Measurements from ENCODE around the gene PRKAG3.

The PRKAG3 gene

DNA sequence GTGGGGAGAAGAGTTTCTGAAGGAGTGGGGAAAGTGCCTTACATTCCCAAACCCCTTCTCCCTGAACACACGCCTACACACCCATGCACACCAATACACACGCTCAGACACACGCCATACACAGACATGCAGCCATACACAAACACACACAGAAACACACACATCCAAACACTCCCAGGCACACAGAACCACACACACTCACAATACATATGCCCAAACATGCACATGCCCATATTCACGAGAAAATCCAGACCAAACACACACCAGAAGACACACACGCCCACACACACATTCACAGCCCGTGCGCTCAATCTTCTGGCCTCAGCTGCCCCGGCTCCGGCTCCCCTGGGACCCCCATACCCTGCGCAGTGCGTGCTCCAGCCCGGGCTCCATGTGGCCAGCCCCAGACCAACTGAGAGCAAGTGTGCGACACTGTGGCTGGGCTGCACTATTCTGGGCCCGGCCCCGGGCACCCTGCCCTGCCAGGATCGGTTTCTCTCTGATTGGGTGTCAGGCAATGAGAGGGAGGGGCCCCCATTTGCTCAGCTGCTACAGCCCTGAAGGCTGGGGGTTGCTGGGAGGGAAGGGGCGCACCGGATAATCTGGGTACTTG lies at the start of gene PRKAG3:
Gene PRKAG3, minus strand, starts transcription at position 426 of the 613 bp plus-strand sequence.
- DNase-seq (ENCODE audit: low read depth): no peak

DNA sequence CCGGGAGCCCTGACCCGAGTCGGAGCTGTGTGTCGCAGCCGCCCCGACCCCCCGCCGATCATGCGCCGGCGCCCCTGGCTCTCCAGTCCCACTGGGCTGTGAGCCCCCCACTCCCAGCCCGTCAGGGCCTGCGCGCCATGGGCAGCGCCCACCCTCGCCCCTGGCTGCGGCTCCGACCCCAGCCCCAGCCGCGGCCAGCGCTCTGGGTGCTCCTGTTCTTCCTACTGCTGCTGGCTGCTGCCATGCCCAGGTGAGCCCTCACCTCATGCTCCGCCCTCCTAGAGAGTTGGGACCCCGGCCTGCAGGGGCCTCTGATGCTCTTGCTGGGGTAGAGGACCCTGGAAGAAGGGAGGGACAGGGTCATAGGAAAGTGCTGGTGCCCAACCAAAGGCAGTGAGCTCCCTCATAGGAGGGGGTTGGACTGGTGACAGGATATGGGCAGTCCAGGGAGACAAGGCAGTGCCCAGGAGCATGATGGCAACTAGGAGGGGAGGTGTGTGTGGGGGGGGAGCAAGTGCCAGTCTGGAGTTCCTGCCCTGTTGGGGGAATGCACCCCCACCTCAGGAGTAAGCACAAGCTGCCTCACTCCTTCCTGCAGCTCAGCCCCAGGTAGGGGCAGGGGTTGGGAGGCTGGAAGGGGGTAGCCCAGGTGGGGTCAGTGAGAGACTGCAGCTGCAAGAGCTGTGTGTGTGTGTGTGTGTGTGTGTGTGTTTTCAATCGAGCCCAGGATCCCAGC lies 49.4 kb upstream of the PRKAG3 start:
- no peak for DNase-seq (ENCODE audit: low read depth)

GRCh38 chr2:218880102-218880858 lies 48.7 kb upstream of the PRKAG3 start, which contains the start of gene WNT10A:
WNT10A (plus strand) TSS chr2:218880852; CDS start chr2:218880996, 144 bp downstream.
- no peak for DNase-seq (ENCODE audit: low read depth)

DNA sequence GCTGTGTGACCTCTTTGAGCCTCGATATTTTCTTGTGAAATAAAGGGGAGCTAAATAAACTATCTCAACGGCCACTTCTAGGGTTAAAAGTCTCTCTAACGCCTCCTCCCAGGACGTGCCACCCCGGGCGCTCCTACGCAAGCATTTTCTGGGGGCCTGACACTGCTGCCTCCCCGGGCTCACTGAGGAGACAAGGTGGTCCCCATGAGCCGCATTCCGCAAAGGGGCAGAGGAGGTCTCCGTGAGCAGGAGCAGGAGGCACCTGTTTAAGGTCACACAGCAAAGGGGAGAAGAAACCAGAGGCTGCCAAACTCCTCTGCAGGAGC lies 48.1 kb upstream of the PRKAG3 start:
- no peak for DNase-seq (ENCODE audit: low read depth)

DNA sequence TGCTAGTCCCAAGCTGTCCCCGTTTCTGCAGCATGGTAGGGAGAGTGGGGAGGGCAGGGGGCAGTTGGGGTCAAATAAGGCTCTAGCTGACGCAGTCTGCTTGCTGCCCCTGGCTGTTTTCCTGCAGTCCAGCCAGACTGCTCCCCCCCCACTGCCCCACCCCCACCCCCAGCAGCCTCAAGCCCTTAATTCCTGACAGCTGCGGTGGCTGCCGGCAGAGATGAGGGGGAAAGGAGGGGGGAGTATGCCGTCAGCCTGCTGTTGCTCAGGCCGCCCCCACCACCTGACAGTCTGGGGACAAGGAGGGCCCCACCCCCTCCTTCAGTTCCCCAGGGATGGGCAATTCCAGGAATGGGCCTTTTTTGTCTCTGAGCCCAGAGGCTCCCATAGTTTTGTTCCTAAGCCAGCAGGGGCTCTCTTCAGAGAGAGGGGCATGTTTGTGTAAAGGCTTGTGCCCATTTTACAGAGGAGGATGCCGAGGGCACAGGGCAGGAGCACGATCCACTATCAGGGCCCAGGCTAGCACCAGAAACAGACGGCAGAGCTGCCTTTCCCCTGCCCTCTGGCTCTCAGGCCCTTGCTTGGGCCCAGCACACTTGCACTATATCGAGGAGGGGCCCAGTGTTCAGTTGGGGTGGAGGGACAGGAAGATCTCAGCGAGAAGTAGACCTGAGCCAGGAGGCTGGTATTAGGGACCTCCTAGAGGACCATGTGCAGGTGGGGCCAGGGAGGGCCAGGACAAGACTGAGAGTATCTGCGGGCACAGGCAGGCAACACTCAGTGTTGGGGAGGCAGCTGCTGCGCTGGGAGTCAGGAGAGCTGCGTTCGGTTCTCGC lies 47.5 kb upstream of the PRKAG3 start:
- DNase-seq (ENCODE audit: low read depth): no peak

DNA sequence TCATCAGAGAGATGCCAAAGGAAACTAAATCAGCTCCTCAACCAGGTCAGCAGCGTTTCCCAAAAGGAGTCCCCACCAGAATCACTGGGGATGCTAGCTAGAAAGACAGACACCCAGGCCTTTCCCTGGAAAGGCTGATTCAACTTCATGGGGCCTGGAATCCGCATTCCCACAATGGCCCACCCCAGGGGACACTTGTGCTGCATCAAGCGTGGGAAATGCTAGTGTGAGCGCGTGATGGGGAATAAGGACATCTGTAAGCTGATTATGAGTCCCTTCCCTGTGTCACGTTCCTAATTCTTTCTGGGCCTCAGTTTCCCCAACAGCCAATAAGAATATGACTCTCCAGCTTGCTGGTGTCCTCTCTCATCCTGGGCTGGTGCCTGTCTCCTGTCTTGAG lies 46.9 kb upstream of the PRKAG3 start:
- no peak for DNase-seq (ENCODE audit: low read depth)

GRCh38 chr2:218877891-218878290 lies 46.3 kb upstream of the PRKAG3 start:
- no peak for DNase-seq (ENCODE audit: low read depth)

DNA sequence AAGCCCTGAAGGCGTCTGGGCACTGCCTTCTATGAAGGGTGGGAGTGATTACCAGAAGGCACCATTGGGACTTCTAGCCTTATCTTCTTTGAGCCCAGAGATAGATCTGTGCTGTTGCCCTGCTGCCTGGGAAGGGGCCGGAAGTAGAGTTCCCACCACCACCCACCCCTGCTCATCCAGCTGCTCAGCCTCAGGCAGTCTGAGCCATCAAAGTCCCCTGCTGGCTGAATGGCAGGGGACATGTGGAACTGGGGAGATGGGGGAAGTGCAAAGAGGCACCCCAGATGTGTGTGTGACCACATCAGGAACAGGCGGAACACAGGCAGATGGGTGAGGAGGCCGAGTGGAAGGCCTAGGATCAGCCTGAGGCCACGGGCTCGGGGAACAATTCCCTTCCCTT lies 45.7 kb upstream of the PRKAG3 start:
- no peak for DNase-seq (ENCODE audit: low read depth)

DNA sequence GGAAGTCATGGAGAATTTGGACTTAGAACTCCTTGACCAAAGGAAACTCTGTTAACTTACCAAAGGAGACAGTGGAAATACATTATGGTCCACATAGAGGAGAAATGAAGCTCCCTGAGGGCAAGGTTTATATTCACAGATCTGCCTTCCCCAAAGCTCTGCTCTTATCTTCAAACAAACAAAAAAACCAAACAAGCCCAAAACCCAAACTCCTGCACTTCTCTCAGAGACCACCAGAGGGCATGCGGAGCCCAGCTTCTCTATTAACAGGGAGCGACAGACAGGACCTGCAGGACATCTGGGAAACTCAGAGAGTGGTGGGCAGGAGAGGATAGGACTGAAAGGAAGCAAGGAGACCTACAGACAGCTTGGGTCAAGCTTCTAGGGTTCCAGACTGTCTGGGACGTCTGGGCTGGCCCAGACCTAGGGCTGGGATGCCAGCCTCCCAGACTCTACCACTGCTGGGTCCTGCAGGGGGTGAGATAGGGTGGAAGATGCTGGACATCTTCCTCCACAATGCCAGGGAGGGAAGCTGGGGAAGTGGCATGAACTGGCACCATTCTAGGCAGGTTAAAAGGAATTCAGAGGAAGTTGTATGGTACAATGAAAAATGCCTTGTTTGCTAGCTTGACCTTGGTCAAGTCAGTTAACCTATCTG lies 45.1 kb upstream of the PRKAG3 start:
- peak; percentile 65 for DNase-seq (ENCODE audit: low read depth)

- DNase-seq (ENCODE audit: low read depth): no peak
These were observed 44.2 kb upstream of the PRKAG3 start for GRCh38 chr2:218875692-218876246.

- DNase-seq (ENCODE audit: low read depth): no peak
These were observed 42.0 kb upstream of the PRKAG3 start for GRCh38 chr2:218873359-218874194.

GRCh38 chr2:218872645-218873358 lies 41.2 kb upstream of the PRKAG3 start:
- DNase-seq (ENCODE audit: low read depth): no peak

DNA sequence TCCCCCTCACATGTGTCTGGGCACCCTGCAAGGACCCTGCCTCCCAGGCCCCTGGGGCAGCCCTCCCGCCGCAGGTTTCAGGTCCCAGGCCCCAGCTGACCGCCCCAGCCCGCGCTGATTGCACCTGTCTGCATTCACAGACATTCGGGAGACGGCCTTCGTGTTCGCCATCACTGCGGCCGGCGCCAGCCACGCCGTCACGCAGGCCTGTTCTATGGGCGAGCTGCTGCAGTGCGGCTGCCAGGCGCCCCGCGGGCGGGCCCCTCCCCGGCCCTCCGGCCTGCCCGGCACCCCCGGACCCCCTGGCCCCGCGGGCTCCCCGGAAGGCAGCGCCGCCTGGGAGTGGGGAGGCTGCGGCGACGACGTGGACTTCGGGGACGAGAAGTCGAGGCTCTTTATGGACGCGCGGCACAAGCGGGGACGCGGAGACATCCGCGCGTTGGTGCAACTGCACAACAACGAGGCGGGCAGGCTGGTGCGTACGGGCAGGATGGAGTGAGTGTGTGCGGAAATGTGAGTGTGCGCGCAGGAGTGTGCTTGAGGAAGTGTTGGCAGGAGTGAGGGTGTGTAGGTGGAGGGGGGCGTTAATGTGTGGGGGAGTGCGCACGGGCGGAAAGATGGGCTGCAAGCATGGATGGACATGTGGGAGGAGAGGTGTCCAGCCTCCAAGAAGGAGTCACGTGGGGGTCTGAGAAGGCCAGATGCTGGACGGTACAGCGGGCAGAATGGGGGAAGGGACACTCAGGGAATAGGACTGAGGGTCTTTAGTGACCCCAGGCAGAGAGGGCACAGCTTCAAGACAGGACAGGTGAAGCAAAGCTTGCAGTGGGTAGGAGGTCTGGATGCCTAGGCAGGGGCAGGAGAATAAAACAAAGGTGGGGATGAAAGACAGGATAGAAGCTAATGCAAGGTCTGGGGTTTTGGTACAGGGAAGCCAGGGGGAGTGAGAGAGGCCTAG lies 40.0 kb upstream of the PRKAG3 start:
- DNase-seq (ENCODE audit: low read depth): no peak

- DNase-seq (ENCODE audit: low read depth): no peak
These were observed 39.4 kb upstream of the PRKAG3 start for GRCh38 chr2:218870984-218871344.

DNA sequence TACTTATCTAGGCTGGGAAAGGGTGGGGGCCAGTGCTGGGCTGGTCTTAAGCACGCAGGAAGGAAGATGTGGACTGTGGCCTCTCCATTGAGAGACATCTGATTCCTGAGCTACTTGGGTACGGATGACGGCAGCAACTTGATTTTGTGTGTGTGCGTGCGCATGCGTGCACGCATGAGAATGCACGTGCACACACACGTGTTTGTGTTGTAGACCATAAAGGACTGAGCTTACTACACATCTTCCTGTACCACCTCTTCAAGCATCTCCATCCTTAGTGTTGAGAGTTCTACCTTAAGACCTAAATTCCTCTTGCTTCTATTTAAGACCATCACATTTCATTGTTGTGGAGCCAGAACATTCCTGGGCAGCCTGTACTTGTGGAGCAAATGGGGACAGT lies 37.5 kb upstream of the PRKAG3 start:
- no peak for DNase-seq (ENCODE audit: low read depth)

- DNase-seq (ENCODE audit: low read depth): no peak
These were observed 36.3 kb upstream of the PRKAG3 start for GRCh38 chr2:218867900-218868299.

GRCh38 chr2:218865999-218866398 lies 34.4 kb upstream of the PRKAG3 start:
- DNase-seq (ENCODE audit: low read depth): no peak

- no peak for DNase-seq (ENCODE audit: low read depth)
These were observed 33.8 kb upstream of the PRKAG3 start for GRCh38 chr2:218865396-218865795.

DNA sequence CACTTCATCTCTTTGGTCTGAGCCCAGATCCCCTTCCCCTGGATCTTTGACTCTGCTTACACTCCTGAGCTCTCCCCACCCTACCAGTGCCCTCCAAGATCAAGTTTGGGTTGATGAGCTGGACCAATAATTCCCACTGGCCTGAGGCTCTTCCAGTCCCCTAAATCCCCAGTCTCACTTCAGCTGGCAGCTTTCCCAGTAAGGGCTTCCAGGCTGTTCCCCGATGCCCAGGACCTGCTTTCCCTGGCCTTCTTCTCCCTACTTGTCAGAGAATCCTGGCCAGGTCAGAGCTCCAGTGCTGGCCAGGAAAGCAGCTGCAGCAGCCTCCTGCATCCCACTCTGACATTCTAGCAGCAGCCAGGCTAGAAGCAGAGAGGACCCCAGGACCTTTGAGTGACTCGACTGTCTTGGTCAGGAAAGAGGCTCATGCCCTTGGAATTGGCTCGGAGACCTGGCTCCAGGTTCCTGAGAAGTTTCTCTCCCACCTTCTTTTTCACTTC lies 31.5 kb upstream of the PRKAG3 start:
- DNase-seq (ENCODE audit: low read depth): no peak

Measured in ELR (cell line).